Uterus (tissue), 2 donors: ENCODE data around the gene GGACT.

Source experiments
- POLR2A ChIP-seq, 2 donors: fragments of 450-650 bp; IDR thresholded peaks; one replicate each; pipeline ENCODE4 v1.6.1; 2016; ENCODE audit warnings: antibody characterized with exemption in 2 of 2, mild to moderate bottlenecking in 1 of 2, moderate library complexity in 1 of 2
- TF ChIP-seq, protein P1 (sequence below), 4 experiments: fragments of 200-600 bp in 2 of 4; fragments of 450-650 bp in 2 of 4; sonication (generic) in 2 of 4; IDR thresholded peaks; one replicate each; pipeline ENCODE4 v1.5.1; 2016 to 2019; ENCODE audit warnings: antibody characterized with exemption in 4 of 4, mild to moderate bottlenecking in 2 of 4, moderate library complexity in 1 of 4

DNA sequence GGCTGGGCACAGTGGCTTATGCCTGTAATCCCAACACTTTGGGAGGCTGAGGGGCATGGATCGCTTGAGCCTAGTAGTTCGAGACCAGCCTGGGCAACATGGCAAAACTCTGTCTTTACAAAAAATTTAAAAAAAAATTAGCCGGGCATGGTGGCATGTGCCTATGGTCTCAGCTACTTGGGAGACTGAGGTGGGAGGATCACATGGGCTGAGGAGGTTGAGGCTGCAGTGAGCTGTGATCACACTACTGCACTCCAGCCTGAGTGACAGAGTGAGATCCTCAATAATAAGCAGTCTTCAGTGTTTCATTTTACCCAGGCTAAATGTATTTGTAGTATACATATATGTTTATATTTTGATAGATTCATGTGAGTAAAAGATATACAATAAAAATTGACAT is 85.0 kb downstream of the GGACT start:
- TF ChIP-seq, protein P1, sequence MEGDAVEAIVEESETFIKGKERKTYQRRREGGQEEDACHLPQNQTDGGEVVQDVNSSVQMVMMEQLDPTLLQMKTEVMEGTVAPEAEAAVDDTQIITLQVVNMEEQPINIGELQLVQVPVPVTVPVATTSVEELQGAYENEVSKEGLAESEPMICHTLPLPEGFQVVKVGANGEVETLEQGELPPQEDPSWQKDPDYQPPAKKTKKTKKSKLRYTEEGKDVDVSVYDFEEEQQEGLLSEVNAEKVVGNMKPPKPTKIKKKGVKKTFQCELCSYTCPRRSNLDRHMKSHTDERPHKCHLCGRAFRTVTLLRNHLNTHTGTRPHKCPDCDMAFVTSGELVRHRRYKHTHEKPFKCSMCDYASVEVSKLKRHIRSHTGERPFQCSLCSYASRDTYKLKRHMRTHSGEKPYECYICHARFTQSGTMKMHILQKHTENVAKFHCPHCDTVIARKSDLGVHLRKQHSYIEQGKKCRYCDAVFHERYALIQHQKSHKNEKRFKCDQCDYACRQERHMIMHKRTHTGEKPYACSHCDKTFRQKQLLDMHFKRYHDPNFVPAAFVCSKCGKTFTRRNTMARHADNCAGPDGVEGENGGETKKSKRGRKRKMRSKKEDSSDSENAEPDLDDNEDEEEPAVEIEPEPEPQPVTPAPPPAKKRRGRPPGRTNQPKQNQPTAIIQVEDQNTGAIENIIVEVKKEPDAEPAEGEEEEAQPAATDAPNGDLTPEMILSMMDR (IDR thresholded peaks at IDR 0.05): no peak
- TF ChIP-seq POLR2A (IDR thresholded peaks at IDR 0.05): no peak
